Measurements from ENCODE around the gene HFM1. TPM values are rescaled to one million over a fixed set of nuclear protein-coding genes. Genes with fewer than 3 reads are reported as not detected.

Gene HFM1
- total RNA-seq, 1 experiment from 2014 or later = 2.4 TPM

DNA sequence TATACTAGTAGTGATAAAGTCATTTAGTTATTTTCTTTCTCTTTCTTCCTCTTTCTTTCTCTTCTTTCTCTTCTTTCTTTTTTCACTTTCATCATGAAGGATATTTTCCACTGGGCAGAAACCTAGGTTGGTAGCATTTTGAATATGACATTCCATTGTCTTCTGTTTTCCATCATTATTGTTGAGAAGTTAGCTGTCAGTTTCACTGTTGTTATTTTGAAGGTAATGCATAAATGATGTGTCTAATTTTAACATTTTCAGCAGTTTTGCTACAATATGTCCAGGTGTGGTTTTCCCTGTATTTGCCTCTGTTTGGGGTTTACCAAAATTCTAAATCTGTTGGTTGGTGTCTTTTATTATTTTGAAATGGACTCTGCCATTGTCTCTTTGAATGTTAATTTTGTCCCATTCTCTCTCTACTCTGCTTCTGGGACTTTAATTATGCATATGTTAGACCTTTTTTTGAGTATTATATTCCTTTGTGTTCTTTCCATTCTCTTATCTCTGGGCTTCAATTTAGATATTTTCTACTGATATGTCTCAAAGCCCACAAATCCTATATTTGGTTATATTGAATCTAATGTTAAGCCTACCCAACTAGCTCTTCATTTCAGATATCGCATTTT lies 96.7 kb downstream of the HFM1 start:
- WGBS (ENCODE audit: extremely low coverage, insufficient read length, low lambda C conversion rate) = no CpG with 5 or more reads among the region's 1 CpG
- Histone ChIP-seq H2BK12ac (ENCODE audit: insufficient read length, low read depth, low read length) (no peak overlapping the region), H2BK120ac (ENCODE audit: low read depth, low read length, poor library complexity, severe bottlenecking) (no peak overlapping the region), H2BK20ac (ENCODE audit: low read depth, low read length, poor library complexity, severe bottlenecking) (no peak overlapping the region), H3T11ph (ENCODE audit: low read length) (no peak overlapping the region), H4K91ac (ENCODE audit: insufficient read length, low read depth, low read length) (no peak overlapping the region), H3K27me3 (ENCODE audit: insufficient read depth, low read length) (no peaks in the 10 kb centered on the region), H3K18ac (ENCODE audit: insufficient read length, low read depth, low read length) (no peak overlapping the region), H3K4me1 (ENCODE audit: insufficient read depth, low read length) (no peaks in the 10 kb centered on the region), H3K4me2 (ENCODE audit: insufficient read depth, insufficient read length, low read length) (no peak overlapping the region), H3K9ac (ENCODE audit: extremely low read depth, insufficient read length, low read length) (no peak overlapping the region), H3K79me1 (ENCODE audit: insufficient read depth, low read depth, low read length, poor library complexity, severe bottlenecking) (no peaks in the 10 kb centered on the region), H2AK5ac (ENCODE audit: insufficient read length, low read length) (no peak overlapping the region), H2BK5ac (ENCODE audit: insufficient read length, low read length) (no peak overlapping the region), H4K8ac (replicated peaks; ENCODE audit: insufficient read length, low read depth, low read length) (no peak overlapping the region), H2BK15ac (ENCODE audit: low read depth, low read length) (no peak overlapping the region), H3K9me3 (ENCODE audit: control insufficient read depth, low read depth, low read length) (no peaks in the 10 kb centered on the region), H3K23ac (ENCODE audit: insufficient read length, low read depth, low read length) (no peak overlapping the region), H3K56ac (ENCODE audit: insufficient read length, low read depth, low read length) (no peak overlapping the region), H3K23me2 (ENCODE audit: insufficient read length, low read depth, low read length, poor library complexity, severe bottlenecking) (no peaks in the 10 kb centered on the region), H2AFZ (ENCODE audit: low read length) (no peak overlapping the region), H3K4ac (ENCODE audit: low read depth, low read length) (no peak overlapping the region), H3K27ac (ENCODE audit: insufficient read length, low read depth, low read length) (no peak overlapping the region), H4K5ac (ENCODE audit: insufficient read length, low read depth, low read length) (no peak overlapping the region), H3K14ac (ENCODE audit: insufficient read depth, low read length) (no peak overlapping the region), H3K79me2 (ENCODE audit: insufficient read depth, low read length) (no peaks in the 10 kb centered on the region), H4K20me1 (ENCODE audit: control insufficient read depth, insufficient read depth, insufficient read length) (no peaks in the 10 kb centered on the region)
- Mint-ChIP-seq H3K36me3 (ENCODE audit: insufficient read depth in 1 of 3, low read depth in 3 of 3) (peaks cover 29 to 46% (median 45%) of the 10 kb centered on the region in 3 experiments), H3K27me3 (ENCODE audit: low read depth) (no peaks in the 10 kb centered on the region), H3K9me3 (peaks cover 42 to 48% of the 10 kb centered on the region in 2 experiments), H3K27ac (no peak overlapping the region; a peak in 1 of 7 replicates), H3K4me1 (no peaks in the 10 kb centered on the region), H3K4me3 (no peak overlapping the region)
- no peak for DNase-seq
- TF ChIP-seq, protein P1, sequence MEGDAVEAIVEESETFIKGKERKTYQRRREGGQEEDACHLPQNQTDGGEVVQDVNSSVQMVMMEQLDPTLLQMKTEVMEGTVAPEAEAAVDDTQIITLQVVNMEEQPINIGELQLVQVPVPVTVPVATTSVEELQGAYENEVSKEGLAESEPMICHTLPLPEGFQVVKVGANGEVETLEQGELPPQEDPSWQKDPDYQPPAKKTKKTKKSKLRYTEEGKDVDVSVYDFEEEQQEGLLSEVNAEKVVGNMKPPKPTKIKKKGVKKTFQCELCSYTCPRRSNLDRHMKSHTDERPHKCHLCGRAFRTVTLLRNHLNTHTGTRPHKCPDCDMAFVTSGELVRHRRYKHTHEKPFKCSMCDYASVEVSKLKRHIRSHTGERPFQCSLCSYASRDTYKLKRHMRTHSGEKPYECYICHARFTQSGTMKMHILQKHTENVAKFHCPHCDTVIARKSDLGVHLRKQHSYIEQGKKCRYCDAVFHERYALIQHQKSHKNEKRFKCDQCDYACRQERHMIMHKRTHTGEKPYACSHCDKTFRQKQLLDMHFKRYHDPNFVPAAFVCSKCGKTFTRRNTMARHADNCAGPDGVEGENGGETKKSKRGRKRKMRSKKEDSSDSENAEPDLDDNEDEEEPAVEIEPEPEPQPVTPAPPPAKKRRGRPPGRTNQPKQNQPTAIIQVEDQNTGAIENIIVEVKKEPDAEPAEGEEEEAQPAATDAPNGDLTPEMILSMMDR (conservative IDR thresholded peaks at IDR 0.05) = no peak

Measured in H9 (cell line).